Measurements from ENCODE around the gene GDI2.
"Not testable (repeated sequence)": the region's sequence is repeated elsewhere in the genome, so short reads cannot be mapped to it uniquely, and the experiment has no call there.

The GDI2 gene

GRCh38 chr10:5813341-5814109 lies at the start of gene GDI2:
TSS of gene GDI2 (minus strand) at chr10:5813434. CDS start at chr10:5813258, 176 bp downstream.
- in situ Hi-C loops (cut with MboI; ENCODE audit: low sequenced_read_pairs): no loop called here

- in situ Hi-C loops (cut with MboI; ENCODE audit: low sequenced_read_pairs): no loop called here
These were observed 49.2 kb upstream of the GDI2 start for GRCh38 chr10:5862360-5862961.

DNA sequence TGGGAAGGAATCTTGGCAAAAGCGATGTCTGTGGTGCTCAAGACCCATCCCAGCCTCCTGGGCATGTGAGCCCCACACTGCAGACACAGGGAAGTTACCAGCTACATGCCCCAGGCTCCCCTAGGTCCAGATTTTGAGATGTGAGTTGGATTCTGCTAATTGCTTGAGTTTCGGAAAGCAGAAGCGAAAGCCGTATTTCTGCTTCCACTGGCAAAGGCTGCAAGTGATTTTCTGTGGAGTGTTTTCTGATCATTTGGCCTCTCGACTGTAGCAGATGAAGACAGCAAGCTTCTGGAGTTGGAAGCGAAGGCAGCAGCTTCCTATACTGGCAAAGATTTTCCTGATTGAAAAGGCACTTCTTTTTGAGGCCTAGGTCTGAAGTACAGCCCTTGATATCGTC lies 46.8 kb upstream of the GDI2 start:
- in situ Hi-C loops (cut with MboI; ENCODE audit: low sequenced_read_pairs): no loop called here

DNA sequence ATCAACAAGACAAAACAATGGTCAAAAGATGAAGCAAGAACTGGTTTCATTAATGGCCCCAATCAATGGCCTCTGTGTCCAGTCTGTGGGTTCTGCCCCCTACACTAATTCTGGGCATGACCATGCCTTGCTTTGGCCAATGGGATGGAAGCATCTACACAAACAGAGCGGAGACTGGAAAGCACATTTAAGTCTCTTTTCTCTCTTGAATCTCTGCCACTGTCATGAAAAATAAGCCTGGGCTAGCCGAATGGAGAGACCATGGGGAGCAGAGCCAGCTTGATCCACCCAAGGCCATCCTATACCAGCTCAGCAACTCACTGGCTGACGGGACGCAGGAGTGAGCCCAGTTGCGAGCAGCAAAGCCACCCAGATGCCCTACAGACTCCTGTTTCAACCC lies 45.6 kb upstream of the GDI2 start:
- in situ Hi-C loops (cut with MboI; ENCODE audit: low sequenced_read_pairs): no loop called here

DNA sequence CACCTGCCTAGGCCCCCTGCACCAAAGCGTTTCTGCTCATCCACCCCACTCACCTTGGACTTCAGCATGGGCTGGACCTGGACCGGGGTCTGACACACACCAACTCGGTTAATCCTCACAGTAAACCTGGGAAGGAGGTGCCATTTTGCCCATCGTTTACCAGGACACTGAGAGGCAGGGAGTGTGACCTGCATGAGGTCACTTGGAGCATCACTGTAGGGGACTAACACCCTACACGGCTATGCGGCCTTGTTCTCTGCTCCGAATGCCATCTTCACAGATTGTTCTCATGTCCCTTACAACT lies 43.4 kb upstream of the GDI2 start:
- in situ Hi-C loops (cut with MboI; ENCODE audit: low sequenced_read_pairs): no loop called here

DNA sequence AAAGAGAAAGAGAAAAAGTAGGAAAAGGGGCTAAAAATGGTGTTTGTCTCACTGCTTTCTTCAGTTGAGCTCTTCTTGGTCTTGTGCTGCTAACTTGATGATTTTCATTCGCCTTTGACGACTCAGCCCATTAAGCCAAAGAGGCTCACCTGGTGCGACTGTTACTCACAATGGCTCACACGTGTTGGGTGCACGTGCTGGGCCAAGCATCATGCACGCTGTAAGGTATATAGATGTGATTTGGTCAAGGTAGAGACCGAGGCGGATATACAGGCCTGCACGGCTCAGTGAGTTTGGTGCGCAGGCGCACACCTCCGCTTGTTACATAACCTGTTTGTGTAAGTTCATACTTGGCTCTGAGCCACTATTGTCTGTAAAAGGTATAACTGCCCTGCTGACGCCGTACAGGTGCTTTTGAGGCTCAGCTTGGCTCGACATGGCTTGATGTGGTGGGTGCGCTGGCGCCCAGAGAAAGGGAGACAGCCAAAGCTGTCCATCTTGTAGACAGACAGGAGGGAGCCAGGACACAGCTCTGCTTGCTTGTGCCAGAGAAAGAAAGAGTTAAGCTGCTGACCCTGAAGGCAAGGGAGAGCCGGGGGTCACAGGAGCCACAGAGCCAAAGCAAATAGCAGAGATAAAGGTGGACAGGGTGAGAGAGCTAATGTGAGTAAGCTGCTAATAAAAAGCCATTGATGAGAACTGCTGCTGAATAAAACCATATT lies 42.9 kb upstream of the GDI2 start:
- in situ Hi-C loops (cut with MboI; ENCODE audit: low sequenced_read_pairs): no loop called here

DNA sequence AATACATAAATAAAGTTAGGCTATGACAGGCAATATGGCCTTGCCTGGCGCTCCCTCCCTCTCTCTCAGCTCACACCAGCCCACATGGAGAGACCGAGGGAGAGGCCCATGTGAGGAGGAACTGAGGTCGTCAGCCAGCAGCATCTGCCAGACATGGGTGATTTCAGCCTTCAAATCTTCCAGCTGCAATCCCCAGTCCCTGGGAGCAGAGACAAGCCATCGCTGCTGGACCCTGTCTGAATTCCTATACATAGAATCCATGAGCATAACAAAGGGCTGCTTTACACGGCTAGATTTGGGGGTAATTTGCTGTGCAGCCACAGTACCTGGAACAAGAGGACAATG lies 40.9 kb upstream of the GDI2 start:
- in situ Hi-C loops (cut with MboI; ENCODE audit: low sequenced_read_pairs): no loop called here

DNA sequence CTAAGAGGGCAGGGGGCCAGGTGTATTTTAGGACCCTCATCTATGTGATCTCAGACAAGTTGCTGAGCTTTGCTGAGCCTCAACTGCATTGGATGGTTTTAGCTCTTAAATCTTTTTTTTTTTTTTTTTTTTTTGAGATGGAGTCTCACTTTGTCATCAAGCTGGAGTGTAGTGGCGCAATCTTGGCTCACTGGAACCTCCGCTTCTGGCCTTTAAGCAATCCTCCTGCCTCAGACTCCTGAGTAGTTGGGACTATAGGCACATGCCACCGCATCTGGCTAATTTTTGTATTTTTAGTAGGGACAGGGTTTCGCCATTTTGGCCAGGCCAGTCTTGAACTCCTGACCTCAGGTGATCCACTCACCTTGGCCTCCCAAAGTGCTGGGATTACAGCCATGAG lies 33.4 kb upstream of the GDI2 start:
- in situ Hi-C loops (cut with MboI; ENCODE audit: low sequenced_read_pairs): not testable (repeated sequence)

GRCh38 chr10:5844345-5845055 lies 31.3 kb upstream of the GDI2 start:
- in situ Hi-C loops (cut with MboI; ENCODE audit: low sequenced_read_pairs): no loop called here

DNA sequence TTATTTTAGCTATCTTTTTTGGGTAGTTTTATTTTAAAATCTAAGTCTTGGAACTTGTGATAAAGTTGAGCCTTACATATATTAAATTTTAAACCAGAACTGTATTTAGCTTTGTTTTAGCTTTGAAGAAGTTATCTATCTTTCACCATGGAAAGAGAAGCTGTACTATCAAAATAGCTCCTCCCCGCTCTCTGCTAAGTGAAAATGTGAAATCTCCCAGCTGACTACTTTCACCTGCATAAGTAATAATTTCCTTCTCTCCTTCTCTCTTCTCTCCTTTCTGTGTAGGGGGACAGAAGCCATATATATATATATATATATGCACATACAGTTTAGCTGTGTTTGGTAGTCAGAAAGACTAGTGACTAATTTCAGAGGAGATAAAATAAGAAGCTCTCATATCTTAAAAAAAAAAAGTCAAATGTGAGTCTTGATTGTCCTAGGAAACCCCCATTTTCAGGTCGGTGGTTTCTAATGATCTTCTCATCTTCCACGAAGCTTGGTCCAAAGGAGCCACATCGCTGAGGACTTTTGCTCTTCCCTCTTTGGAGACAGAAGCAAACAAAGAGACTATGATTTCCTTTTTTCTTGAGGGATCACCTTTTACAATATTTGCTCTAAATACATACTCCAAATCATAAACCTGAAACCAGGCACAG lies 30.6 kb upstream of the GDI2 start:
- in situ Hi-C loops (cut with MboI; ENCODE audit: low sequenced_read_pairs): no loop called here

GRCh38 chr10:5841965-5842364 lies 28.7 kb upstream of the GDI2 start:
- in situ Hi-C loops (cut with MboI; ENCODE audit: low sequenced_read_pairs): no loop called here

GRCh38 chr10:5840314-5841307 lies 27.4 kb upstream of the GDI2 start:
- in situ Hi-C loops (cut with MboI; ENCODE audit: low sequenced_read_pairs): no loop called here

DNA sequence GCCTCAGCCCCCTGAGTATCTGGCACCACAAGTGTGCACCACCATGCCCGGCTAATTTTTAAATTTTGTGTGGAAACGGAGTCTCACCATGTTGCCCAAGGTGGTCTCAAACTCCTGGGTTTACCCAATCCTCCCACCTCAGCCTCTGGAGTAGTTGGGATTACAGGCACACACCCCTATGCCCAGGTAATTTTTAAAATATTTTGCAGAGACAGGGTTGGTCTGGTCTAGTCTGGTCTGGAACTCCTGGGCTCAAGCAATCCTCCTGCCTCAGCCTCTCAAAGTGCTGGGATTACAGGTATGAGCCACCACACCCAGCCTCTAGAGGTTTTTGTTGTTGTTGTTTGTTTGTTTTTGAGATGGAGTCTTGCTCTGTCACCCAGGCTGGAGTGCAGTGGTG lies 22.9 kb upstream of the GDI2 start:
- in situ Hi-C loops (cut with MboI; ENCODE audit: low sequenced_read_pairs): not testable (repeated sequence)

DNA sequence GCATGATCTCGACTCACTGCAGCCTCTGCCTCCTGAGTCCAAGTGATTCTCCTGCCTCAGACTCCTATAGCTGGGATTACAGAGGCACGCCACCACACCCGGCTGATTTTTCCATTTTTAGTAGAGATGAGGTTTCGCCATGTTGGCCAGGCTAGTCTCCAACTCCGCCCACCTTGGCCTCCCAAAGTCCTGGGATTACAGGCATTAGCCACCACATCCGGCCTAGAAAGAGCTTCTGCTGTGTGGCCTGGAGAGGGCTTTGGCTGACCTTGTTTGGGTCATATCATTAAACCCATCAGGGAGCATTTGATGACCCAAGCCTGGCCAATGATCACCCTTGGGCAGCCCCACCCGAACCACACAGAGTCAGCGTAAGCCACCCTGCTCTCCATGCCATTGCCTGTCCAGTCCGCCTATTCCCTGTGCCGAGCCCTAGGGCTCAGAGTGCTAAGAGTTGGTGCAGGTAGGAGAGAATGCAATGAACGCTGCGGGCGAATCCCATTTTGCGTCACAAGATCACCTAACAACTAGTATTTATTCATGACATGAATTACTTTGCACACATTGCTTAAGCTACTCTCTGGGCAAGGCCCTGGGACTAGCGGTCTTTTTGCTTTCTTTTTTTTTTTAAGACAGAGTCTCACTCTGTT lies 22.3 kb upstream of the GDI2 start:
- in situ Hi-C loops (cut with MboI; ENCODE audit: low sequenced_read_pairs): no loop called here

- in situ Hi-C loops (cut with MboI; ENCODE audit: low sequenced_read_pairs): no loop called here
These were observed 20.6 kb upstream of the GDI2 start for GRCh38 chr10:5833814-5834213.

GRCh38 chr10:5832946-5833345 lies 19.7 kb upstream of the GDI2 start:
- in situ Hi-C loops (cut with MboI; ENCODE audit: low sequenced_read_pairs): no loop called here

DNA sequence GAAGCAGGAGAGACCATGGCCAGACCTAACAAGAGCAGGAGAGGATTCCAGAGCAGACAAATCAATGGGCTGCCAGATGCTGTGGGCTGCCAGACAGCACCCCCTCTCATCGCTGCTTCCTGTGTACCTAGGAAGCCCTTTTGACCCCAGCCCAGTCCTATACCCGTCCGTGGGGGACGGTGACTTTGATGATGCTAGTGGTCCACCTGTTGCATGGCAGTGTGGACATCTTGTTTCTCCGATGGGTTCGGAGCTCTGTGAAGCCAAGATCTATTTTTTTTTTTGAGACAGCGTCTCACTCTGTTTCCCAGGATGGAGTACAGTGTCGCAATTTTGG lies 18.2 kb upstream of the GDI2 start:
- in situ Hi-C loops (cut with MboI; ENCODE audit: low sequenced_read_pairs): no loop called here

DNA sequence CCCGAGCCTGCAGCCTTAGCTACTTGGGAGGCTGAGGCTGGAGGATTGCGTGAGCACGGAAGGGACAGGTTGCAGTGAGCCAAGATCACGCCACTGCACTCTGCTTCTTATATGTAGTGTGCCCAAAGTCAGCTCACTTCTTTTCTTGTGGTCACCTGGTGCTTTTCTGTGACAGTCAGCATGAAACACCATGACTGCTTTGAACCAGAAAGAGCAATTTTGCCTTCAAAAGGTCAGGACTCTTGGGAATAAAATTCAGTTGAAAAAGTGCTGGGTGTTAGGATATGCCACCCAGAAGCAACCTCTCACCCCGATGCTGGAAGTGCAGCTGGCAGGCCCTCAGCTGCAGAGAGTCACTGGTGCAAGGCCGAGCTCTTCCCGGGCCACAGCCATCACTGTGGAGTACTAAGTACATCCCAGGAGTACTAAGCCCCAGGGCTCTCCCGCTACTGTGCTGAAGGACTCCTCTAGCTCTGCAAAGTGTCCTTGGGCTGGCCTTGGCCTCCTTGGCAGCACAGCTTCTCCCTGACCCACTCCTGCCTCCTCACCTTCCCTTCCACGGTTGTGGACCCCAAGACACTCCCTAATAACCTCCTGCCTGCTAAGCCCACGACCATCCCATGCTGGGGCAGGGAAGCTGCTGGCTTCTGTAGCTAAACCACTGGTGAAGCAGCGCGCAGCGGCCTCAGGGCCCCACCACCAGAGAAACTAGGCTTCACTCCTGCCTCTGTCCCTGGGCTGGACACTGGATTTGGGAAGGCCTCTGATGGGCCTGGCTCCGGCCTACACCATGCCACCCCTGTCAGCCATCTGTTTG lies 17.6 kb upstream of the GDI2 start:
- in situ Hi-C loops (cut with MboI; ENCODE audit: low sequenced_read_pairs): no loop called here

DNA sequence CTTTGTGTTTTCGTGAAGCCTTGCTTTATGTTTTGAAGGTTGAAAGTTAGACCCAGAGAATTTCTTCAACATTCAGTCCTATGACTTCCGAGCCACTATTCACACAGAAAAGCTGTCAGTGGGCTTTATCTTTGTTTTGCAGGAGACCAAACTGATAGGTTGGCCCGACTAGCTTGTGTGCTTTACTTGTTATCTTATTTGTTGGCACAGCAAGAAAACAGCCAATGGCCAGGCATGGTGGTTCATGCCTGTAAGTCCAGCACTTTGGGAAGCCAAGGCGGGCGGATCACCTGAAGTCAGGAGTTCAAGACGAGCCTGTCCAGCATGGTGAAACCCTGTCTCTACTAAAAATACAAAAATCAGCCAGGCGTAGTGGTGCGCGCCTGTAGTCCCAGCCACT lies 16.0 kb upstream of the GDI2 start:
- in situ Hi-C loops (cut with MboI; ENCODE audit: low sequenced_read_pairs): no loop called here
